Measurements from ENCODE around the gene ANO4.

DNA sequence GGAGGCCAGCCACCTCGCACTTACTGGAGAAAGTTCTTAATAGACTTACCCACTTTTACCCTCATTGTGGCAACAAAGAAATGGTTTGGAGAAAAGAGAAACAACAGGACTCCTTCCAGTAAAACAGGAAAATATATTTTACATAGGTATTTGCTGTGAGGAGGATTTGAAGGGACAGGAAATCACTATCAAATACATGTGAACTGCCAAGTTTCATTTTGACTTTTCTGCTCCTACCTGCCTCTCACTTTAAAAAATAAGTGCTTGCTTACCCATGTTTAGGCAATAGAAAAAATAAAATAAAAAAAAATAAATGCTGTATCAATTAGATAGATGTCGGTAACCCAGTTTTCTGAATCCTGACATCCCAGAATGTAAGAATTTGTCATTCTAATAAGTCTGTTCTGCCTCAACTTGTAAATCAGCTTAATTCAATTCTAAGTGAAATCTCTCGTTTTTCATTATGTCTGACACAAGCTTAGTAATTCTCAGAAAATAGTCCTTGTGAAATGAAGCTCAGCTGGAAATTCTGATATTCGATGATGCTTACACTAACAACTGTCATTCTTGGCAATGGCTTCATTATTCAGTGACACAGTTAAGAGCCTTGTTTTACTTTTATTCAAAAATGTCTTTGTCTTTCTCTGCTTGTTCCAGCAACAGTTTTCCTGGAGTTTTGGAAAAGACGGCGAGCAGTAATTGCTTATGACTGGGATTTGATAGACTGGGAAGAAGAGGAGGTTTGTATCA is 284.1 kb downstream of the ANO4 start:
- TF ChIP-seq SUZ12 (IDR thresholded peaks at IDR 0.05; ENCODE audit: extremely low read depth, insufficient read depth, insufficient read length) (no peak), YY1 (IDR thresholded peaks at IDR 0.05; ENCODE audit: insufficient read depth, insufficient read length) (no peak), ZNF274 (IDR thresholded peaks at IDR 0.05; ENCODE audit: low read depth, low read length) (no peak)

Measured in NT2/D1 (cell line).